ENCODE measurements around the gene IPO11.

DNA sequence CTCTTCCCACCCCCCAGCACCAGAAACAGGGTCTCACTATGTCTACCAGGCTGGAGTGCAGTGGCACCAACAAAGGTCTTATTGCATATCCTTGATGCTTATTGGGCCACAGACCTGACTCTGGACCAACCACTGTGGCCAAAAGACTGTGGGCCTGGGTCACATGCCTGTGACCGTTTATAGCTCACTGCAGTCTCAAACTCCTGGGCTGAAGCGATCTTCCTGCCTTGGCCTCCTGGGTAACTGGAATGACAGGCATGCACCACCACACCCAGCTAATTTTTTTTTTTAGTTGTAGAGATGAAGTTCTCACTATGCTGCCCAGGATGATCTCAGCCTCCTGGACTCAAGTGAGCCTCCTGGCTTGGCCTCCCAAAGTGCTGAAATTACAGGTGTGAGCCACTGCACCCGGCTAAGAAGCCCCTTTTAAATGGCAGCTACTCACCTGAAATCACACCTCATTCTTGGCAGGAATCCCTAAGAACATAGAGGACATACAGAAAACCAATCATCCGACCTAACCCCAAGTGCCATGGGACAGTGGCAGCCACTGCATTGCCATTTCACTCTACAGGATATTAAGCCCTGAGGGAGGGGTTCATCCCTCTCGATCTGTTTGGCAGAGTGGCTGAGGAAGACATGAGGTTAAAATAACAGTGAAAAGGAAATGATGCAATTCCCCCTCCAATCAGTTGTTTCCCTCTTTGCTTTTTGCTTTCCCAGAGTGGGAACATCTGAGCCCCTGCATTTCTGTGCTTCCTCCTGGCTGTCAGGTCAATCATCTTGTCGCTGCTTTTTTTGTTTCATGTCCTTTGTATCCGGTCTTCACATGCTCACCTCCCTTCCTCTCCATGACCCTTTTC is 240.7 kb downstream of the IPO11 start:
- TF ChIP-seq, protein P1, sequence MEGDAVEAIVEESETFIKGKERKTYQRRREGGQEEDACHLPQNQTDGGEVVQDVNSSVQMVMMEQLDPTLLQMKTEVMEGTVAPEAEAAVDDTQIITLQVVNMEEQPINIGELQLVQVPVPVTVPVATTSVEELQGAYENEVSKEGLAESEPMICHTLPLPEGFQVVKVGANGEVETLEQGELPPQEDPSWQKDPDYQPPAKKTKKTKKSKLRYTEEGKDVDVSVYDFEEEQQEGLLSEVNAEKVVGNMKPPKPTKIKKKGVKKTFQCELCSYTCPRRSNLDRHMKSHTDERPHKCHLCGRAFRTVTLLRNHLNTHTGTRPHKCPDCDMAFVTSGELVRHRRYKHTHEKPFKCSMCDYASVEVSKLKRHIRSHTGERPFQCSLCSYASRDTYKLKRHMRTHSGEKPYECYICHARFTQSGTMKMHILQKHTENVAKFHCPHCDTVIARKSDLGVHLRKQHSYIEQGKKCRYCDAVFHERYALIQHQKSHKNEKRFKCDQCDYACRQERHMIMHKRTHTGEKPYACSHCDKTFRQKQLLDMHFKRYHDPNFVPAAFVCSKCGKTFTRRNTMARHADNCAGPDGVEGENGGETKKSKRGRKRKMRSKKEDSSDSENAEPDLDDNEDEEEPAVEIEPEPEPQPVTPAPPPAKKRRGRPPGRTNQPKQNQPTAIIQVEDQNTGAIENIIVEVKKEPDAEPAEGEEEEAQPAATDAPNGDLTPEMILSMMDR (conservative IDR thresholded peaks at IDR 0.05), result no peak
- no peak for TF ChIP-seq EZH2 (IDR thresholded peaks at IDR 0.05; ENCODE audit: low read depth)
